ENCODE data around the gene TARS1.

The TARS1 gene

GRCh38 chr5:33409435-33410170, 31.2 kb upstream of the TARS1 start:
- no peak for DNase-seq (ENCODE audit: low read depth)
- no peak for TF ChIP-seq CTCF (IDR thresholded peaks at IDR 0.05; ENCODE audit: control insufficient read depth, insufficient read depth, low read depth, low read length, missing control alignments)
- H3K4me3 ChIP-seq (ENCODE audit: control insufficient read depth, low read depth, low read length), result no peak overlapping the region

GRCh38 chr5:33410221-33410620, 30.5 kb upstream of the TARS1 start:
- DNase-seq (ENCODE audit: low read depth), result no peak
- no peak for TF ChIP-seq CTCF (IDR thresholded peaks at IDR 0.05; ENCODE audit: control insufficient read depth, insufficient read depth, low read depth, low read length, missing control alignments)
- H3K4me3 ChIP-seq (ENCODE audit: control insufficient read depth, low read depth, low read length), result no peak overlapping the region

GRCh38 chr5:33411498-33411897, 29.3 kb upstream of the TARS1 start:
- no peak for TF ChIP-seq CTCF (IDR thresholded peaks at IDR 0.05; ENCODE audit: control insufficient read depth, insufficient read depth, low read depth, low read length, missing control alignments)
- no peak for DNase-seq (ENCODE audit: low read depth)
- no peak overlapping the region for H3K4me3 ChIP-seq (ENCODE audit: control insufficient read depth, low read depth, low read length)

GRCh38 chr5:33415811-33416354, 24.9 kb upstream of the TARS1 start:
- no peak for TF ChIP-seq CTCF (IDR thresholded peaks at IDR 0.05; ENCODE audit: control insufficient read depth, insufficient read depth, low read depth, low read length, missing control alignments)
- H3K4me3 ChIP-seq (ENCODE audit: control insufficient read depth, low read depth, low read length), result no peak overlapping the region
- no peak for DNase-seq (ENCODE audit: low read depth)

GRCh38 chr5:33417632-33418031, 23.1 kb upstream of the TARS1 start:
- H3K4me3 ChIP-seq (ENCODE audit: control insufficient read depth, low read depth, low read length), result no peak overlapping the region
- no peak for DNase-seq (ENCODE audit: low read depth)
- no peak for TF ChIP-seq CTCF (IDR thresholded peaks at IDR 0.05; ENCODE audit: control insufficient read depth, insufficient read depth, low read depth, low read length, missing control alignments)

GRCh38 chr5:33420946-33421345, 19.8 kb upstream of the TARS1 start:
- no peak for DNase-seq (ENCODE audit: low read depth)
- H3K4me3 ChIP-seq (ENCODE audit: control insufficient read depth, low read depth, low read length), result no peak overlapping the region
- no peak for TF ChIP-seq CTCF (IDR thresholded peaks at IDR 0.05; ENCODE audit: control insufficient read depth, insufficient read depth, low read depth, low read length, missing control alignments)
